ENCODE data around the gene DACH1. TPM values are rescaled to one million over a fixed set of nuclear protein-coding genes. Genes with fewer than 3 reads are reported as not detected.

Gene DACH1
- total RNA-seq, 1 experiment from 2014 or later, result 1.2 TPM

DNA sequence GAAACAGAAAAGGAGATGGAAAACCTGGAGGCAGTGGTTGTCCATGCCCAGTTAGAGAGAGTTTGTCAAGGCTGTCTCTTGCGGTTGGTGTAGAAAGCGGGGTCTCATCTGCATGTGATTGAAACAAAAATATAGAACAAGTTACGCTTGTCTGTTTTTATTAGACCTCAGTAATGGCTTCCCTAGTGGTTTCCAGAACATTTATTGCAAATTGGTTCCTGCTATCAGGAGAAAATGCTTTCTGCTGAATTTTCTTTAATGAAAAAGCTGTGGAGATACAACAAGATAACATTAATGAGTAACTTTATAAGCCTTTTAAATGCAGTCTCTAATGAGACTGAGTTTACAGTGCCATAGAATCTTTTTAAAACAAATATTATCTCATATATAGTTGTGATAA lies 378.0 kb downstream of the DACH1 start:
- no peaks in the 10 kb centered on the region for H3K27me3 Mint-ChIP-seq (ENCODE audit: insufficient read depth, unreplicated experiment)
- no peaks in the 10 kb centered on the region for H3K9me3 Mint-ChIP-seq (ENCODE audit: unreplicated experiment)
- no peaks in the 10 kb centered on the region for H3K4me1 ChIP-seq
- H3K9me3 ChIP-seq, result no peaks in the 10 kb centered on the region
- intact Hi-C loops (cut with micrococcal nuclease; ENCODE audit: unreplicated experiment), result no loop called here
- no peak for TF ChIP-seq CTCF (IDR thresholded peaks at IDR 0.05; ENCODE audit: insufficient read depth in 1 of 2, low read depth in 1 of 2, low read length in 1 of 2, severe bottlenecking in 1 of 2, unreplicated experiment in 1 of 2)
- ChIA-PET CTCF (no interaction called here), POLR2A (no interaction called here)
- H3K4me3 ChIP-seq (ENCODE audit: low read depth, low read length), result no peak overlapping the region
- no peak overlapping the region for H3K27ac Mint-ChIP-seq (ENCODE audit: unreplicated experiment)
- H3K36me3 Mint-ChIP-seq (ENCODE audit: insufficient read depth, unreplicated experiment), result no peaks in the 10 kb centered on the region
- no peaks in the 10 kb centered on the region for H3K36me3 ChIP-seq (ENCODE audit: control insufficient read depth, insufficient read depth, low read length)
- H3K27me3 ChIP-seq (replicated peaks; ENCODE audit: control insufficient read depth, insufficient read depth, low read length), result no peaks in the 10 kb centered on the region
- H3K4me1 Mint-ChIP-seq (ENCODE audit: low read depth, unreplicated experiment), result no peaks in the 10 kb centered on the region
- DNase-seq, result no peak
- no peak overlapping the region for H3K4me3 Mint-ChIP-seq (ENCODE audit: unreplicated experiment)
- BruUV-seq (replicated peaks), result no TSS peak

- BruUV-seq (replicated peaks), result no TSS peak
These were observed 378.8 kb downstream of the DACH1 start for GRCh38 chr13:71488201-71488600.

GRCh38 chr13:71485913-71486312 lies 381.1 kb downstream of the DACH1 start:
- no peak overlapping the region for H3K27ac Mint-ChIP-seq (ENCODE audit: unreplicated experiment)
- H3K9me3 ChIP-seq, result no peaks in the 10 kb centered on the region
- intact Hi-C loops (cut with micrococcal nuclease; ENCODE audit: unreplicated experiment), result no loop called here
- no peaks in the 10 kb centered on the region for H3K4me1 Mint-ChIP-seq (ENCODE audit: low read depth, unreplicated experiment)
- BruUV-seq (replicated peaks), result no TSS peak
- CTCF ChIA-PET, result no interaction called here
- no peaks in the 10 kb centered on the region for H3K9me3 Mint-ChIP-seq (ENCODE audit: unreplicated experiment)
- H3K36me3 Mint-ChIP-seq (ENCODE audit: insufficient read depth, unreplicated experiment), result no peaks in the 10 kb centered on the region
- no peaks in the 10 kb centered on the region for H3K27me3 ChIP-seq (replicated peaks; ENCODE audit: control insufficient read depth, insufficient read depth, low read length)
- POLR2A ChIA-PET, result no interaction called here
- H3K4me1 ChIP-seq, result no peaks in the 10 kb centered on the region
- H3K4me3 Mint-ChIP-seq (ENCODE audit: unreplicated experiment), result no peak overlapping the region
- H3K4me3 ChIP-seq (ENCODE audit: low read depth, low read length), result no peak overlapping the region
- no peak for DNase-seq
- TF ChIP-seq CTCF (IDR thresholded peaks at IDR 0.05; ENCODE audit: insufficient read depth in 1 of 2, low read depth in 1 of 2, low read length in 1 of 2, severe bottlenecking in 1 of 2, unreplicated experiment in 1 of 2), result no peak
- H3K27me3 Mint-ChIP-seq (ENCODE audit: insufficient read depth, unreplicated experiment), result no peaks in the 10 kb centered on the region
- no peaks in the 10 kb centered on the region for H3K36me3 ChIP-seq (ENCODE audit: control insufficient read depth, insufficient read depth, low read length)

More at GRCh38 chr13:71488201-71488600, 378.8 kb downstream of the DACH1 start:
- H3K27ac Mint-ChIP-seq (ENCODE audit: unreplicated experiment), result no peak overlapping the region
- no peak for TF ChIP-seq CTCF (IDR thresholded peaks at IDR 0.05; ENCODE audit: insufficient read depth in 1 of 2, low read depth in 1 of 2, low read length in 1 of 2, severe bottlenecking in 1 of 2, unreplicated experiment in 1 of 2)
- H3K4me3 ChIP-seq (ENCODE audit: low read depth, low read length), result no peak overlapping the region
- no peak overlapping the region for H3K4me3 Mint-ChIP-seq (ENCODE audit: unreplicated experiment)
- ChIA-PET CTCF (no interaction called here), POLR2A (no interaction called here)
- H3K9me3 ChIP-seq, result no peaks in the 10 kb centered on the region
- H3K36me3 Mint-ChIP-seq (ENCODE audit: insufficient read depth, unreplicated experiment), result no peaks in the 10 kb centered on the region
- no peaks in the 10 kb centered on the region for H3K36me3 ChIP-seq (ENCODE audit: control insufficient read depth, insufficient read depth, low read length)
- no peaks in the 10 kb centered on the region for H3K27me3 Mint-ChIP-seq (ENCODE audit: insufficient read depth, unreplicated experiment)
- intact Hi-C loops (cut with micrococcal nuclease; ENCODE audit: unreplicated experiment), result no loop called here
- no peaks in the 10 kb centered on the region for H3K4me1 ChIP-seq
- H3K27me3 ChIP-seq (replicated peaks; ENCODE audit: control insufficient read depth, insufficient read depth, low read length), result no peaks in the 10 kb centered on the region
- no peaks in the 10 kb centered on the region for H3K9me3 Mint-ChIP-seq (ENCODE audit: unreplicated experiment)
- H3K4me1 Mint-ChIP-seq (ENCODE audit: low read depth, unreplicated experiment), result no peaks in the 10 kb centered on the region
- no peak for DNase-seq

All from Caco-2 (cell line).